IPS DF 4.7 (cell line): ENCODE results near the gene CNR1.

Source experiments
- DNase-seq: peaks from one replicate; pipeline ENCODE4 v3.0.0-alpha.2; 2013; ENCODE audit warnings: low spot score; ENCODE audit errors: extremely low read depth

Gene CNR1

DNA sequence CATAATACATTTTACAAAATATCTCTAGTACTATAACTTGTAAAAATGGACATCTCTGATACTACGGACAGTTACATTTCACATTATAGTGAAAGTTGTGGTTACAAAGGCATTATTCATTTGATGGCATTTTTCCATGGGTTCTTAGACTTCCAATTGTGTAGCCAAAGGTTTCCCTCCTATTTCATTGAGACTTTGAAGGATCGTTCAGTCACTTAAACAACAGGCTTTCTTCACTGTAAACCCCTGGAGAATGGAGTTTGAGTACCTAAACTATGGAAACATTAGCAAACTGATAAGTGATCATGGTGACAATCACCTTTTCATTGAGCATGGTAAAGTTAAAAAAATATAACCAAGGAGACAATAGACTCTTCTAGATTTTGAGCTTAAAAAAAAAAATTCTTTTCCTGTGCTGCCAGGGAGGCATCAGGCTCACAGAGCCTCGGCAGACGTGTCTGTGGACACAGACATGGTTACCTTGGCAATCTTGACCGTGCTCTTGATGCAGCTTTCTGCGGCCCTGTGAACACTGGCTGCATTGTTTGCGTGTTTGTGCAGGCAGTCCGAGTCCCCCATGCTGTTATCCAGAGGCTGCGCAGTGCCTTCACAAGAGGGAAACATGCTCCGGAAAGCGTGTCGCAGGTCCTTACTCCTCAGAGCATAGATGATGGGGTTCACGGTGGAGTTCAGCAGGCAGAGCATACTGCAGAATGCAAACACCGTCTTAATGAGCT lies 22.6 kb downstream of the CNR1 start:
- DNase-seq, result no peak

DNA sequence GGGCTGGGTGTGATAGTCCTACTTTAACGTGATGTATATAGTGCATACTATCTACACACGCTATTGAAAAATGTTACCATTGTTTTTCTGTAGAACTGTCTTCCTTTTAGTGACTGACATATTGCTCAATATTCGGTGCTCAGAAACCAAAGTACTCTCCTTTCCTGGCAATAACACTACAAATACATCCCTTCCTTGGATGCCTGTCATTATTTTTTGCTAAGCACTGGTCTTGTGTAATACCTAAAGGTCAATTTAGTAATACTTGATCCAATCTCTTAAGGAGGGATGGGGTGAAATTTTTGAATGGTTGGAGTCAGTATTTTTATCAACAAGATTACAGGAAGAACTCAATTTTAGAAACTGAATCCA lies 23.9 kb downstream of the CNR1 start:
- no peak for DNase-seq

DNA sequence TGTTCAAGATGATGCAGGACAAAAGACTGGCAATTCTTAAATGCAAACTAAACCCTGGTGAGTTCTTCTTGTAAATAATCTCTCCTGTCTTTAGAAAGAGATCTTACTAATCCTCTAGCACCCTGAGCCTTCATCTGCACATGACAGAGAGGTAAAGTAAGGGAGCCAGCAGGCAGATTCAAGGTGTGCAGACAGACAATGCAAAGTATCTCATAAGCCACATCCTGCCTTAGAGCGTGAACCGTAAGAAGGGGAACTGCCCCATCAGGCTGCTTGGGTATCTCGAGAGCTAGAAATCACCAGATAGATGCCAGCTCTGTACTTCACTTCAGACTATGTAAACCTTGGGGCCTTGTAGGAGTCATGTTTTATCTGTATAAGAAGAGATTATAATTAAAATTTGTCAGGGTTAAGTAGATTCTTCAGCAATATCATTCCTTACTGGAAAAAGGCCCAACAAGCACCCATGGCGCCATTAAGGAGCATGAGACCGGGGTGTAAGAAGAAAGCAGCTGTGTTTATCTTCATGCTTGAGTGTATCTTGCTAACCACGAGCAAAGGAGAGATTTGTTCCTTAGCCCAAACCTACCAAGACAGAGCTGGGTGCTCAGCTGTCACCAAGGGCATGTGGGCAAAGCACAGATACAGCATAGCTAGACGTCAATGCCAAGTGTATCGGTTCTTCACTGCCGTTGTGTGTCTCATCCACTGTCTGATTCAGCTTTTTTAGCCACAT lies 24.4 kb downstream of the CNR1 start:
- DNase-seq, result no peak

DNA sequence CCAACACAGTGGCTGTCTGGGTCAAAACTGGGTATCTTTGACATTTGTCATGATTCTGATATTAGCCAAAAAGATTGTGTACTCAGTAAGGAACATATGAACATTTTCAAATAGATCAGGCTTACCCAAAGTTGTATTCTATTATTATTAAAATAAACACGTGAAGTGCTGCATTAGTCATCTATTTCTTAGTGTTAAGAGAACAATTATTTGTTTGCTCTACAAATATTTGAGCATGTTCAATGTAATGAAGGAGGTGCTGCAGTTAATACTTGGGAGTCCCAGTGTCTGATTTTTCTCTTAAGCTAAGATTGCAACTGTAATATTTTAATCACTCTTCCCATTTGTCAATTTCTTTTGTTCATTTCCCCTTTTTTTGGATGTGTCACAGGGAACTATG lies 28.2 kb downstream of the CNR1 start:
- DNase-seq, result no peak

DNA sequence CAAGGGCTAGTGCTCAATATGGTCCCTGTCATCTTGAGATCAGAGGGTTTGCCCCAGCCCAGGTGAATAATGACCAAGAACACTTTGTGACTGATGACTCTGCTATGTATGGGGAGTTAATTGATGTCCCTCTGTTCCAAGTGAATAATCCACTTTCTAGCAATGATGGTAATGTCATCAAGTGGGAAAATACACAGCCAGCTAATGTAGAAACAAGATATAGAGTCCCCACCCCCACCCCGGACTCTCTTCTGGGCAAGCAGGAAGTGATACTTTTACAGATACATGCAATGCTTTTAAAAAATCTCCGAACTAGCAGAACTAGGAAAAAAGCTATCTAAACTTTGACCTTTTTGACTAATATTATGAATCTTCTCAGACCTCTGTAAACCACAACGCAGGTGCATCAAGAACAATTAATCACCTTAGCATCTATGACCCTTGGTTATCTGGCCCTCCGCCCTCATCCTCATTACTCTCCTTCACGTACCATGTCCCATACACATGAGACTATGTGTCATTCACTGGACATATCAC lies 30.5 kb downstream of the CNR1 start:
- DNase-seq, result no peak

DNA sequence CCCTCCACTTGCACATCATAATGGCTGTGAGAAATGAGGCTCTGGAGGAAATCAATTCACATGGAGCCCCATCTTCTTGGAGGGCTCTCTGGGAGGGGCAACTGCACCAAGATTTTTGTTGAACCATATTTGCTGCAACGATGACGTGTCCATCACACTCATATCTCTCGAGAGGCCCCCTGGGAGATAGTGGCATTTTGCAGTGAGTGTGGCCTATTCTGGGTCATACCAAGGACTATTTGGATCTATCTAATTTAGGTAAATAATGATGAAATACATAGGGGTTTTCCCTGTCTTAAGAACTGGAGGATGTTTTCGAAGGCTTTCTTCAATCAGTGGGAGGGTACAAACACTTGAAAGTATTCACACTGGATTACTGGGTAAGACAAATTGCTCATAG lies 31.6 kb downstream of the CNR1 start:
- DNase-seq, result no peak

DNA sequence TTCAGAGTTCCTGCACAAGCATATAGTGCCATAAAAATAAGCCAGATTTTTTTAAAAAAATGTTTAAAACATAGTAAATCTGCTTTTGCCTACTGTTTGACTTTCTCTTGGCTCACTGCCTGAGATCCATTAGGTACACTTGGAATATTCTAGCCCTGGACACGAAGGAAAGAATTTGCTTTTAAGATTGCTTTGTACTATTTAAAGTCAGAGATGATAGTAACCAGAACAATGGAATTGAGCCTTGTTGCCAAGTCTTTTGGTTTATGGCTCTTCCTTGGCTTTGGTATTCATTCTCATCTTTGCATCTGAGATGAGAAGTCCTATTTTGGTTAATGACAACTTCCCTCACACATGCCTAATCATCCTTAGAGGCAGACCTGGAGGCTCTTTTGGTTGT lies 32.4 kb downstream of the CNR1 start:
- no peak for DNase-seq

DNA sequence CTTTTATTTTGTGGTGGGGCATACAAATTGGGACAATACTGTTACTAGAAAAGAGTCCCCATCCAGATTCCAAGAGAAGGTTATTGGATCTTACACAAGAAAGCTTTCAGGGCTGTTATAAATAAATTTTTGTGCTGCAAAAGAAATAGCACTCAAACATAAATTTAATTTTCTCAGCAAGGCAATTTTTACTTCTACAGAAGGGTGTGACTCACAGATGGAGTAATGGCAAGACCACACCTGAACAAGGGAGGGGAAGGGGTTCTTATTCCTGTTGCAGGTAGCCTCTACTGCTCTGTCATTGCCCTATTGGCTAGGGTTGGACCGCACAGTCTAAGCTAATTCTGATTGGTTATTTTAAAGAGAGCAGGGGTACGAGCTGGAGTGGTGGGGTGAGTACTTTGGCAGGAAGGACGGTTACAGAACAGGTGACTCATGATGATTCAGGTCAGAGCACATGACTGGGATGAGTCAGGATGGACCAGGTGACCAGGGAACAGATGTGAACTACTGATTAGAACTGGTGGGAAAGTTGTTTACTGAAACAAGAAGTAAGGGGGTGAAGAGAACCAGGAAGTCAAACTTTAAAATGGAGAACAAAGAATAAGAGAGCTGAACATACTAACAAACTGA lies 41.1 kb downstream of the CNR1 start:
- no peak for DNase-seq

DNA sequence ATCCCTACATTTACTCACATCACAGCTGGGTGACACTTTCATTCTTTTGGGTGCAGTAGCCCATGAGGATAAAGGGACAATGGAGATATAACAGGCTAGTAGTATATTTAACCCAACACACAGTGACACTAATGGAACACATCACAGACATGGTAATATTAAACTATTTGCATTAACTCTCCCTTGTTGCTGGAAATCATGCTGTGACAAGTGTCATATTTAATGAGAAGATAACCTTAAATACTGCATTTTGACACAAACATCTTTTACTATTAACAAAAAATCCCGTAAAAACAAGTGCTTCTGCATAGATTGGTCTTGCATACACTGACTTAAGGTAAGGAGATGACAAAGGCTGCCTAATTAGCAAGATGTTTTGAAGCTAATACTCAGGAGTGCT lies 45.5 kb downstream of the CNR1 start:
- no peak for DNase-seq

DNA sequence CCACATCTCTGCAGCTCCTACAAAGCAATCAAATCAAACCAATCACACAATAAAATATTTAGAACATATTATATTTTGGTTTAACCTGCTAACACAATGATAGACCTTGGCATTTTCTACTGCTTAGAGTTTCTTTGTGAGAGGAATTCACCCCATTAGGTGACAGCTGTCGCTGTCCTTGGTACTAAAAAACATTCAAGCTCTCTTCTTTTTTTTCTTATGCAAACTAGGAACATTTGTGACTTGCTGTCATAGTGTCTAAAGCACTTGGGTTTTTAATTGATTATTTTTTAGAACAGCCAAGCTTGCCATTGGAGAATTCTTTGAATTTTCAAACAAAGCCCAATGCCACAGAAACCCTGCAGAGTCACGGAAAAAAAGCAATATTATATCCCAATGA lies 46.4 kb downstream of the CNR1 start:
- no peak for DNase-seq

DNA sequence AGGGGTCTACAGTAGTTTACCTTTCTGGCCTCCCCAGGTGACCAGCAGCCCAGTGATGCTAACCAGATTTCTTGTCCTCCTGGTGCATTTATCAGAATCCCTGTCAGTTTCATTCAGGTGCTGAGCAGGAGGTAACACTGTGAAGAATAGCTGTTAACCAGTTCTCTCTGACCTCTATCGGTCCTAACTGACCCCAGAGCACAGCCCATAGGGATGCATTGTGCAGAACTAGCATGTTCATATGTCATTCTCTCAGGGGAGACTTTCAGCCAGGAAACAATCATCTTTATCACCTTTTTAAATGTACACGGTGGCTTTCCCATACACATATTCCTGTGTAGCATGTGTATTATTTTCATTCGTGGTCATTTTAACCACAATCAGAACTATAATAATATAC lies 49.9 kb downstream of the CNR1 start:
- no peak for DNase-seq

DNA sequence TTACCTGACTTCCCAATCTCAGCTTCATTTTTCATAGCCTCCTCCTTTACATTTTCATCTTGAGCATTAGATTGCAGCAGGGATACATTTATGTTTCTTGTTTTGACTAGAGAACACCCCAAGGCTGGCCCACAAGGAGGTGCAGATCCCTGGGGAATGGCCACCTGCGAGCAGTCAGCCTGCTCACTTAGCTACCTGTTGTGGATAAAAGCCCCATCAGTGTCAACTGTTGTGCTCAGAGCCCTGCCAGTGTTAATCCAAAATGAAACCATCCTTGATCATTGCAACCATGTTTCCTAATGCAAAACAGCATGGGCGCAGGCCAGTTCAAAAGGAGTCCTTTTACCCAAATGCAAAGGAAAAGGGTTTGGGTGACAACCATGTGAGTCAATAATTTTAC lies 50.8 kb downstream of the CNR1 start:
- DNase-seq, result no peak

DNA sequence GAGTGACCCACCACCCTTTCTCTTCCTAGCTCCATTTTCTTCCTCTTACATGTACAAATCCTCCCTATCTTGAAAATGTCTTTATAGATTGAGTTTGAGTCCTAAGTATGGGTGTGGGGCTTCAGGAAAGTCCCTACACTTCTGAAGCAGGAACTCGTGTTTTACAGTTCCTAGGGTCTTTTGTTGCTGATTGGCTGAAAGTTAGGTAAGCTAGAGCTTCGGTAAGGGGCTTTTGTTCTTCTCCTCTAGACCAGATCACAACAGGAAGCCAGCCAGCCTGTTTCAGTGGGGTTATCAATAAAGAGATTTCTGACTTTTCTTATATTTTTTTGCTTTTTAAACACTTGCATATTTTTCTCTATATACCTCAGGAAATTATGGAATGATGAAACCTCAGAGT lies 51.3 kb downstream of the CNR1 start:
- DNase-seq, result no peak

DNA sequence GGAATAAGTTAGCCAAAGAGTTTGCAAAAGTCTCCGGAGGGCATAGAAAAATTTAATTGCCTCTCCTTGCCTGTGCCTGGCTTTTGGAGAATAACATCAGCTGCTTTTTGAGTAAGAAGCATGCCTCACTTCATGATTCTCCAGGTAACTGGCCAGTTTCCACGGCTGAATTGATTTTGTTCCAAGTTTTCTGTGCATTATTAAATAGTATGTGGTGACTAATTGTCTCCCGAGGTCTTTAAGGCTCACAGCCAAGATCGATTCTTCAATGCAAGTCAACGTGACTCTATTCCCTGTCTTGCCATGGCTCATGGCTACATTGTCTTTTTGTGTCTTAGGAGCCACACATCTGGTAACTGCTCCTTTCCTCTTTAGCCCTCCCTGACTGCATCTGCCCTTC lies 54.2 kb downstream of the CNR1 start:
- no peak for DNase-seq

DNA sequence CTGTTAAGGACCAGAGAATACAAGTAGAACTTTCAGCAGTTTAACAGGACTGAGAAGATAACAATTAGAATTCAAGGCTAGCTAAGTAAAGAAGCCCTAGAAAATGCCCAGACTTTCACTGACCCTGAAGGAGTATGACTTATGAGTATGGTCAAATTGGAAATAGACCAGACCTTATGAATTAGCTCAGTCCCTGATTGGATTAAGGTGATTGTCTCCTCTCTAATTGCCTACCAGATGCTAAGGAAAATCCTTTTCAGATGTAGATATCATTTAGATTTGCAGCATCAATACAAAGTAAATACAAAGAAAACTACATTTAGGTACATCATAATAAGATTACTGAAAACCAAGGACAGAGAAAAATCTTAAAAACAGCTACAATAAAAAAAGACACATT lies 58.9 kb downstream of the CNR1 start:
- DNase-seq, result no peak

DNA sequence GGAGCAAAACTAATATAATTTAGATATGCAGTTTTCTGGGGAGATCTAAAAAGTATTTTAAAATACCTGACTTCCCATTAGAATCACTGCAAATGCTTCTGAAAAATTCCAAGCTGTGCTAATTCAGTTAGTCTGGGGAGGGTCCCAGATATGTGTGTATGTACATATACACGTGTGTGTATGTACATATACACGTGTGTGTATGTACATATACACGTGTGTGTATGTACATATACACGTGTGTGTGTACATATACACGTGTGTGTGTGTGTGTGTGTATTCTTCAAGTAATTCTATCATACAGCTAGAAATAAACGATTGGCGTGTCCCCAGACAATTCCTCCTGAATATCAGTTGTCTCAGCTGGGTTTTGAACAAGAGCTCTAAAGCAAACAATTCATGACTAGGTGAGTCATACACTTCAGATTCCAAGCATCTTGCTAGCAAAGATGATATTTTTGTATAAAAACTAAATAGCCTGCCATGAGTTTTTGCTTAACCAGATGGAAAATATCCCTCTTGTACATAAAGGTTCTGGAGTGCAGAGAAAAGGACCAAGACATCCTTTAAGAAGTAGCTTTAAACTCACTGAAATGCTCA lies 60.3 kb downstream of the CNR1 start:
- DNase-seq, result no peak
